GM20431 (cell line): ENCODE data around the gene ADGRE2.

ENCODE experiments used
- in situ Hi-C: fragments of 300-500 bp; cut with MseI, MboI; formaldehyde crosslinking; loops from one replicate; pipeline ENCODE4 v1.15.0; 2020; ENCODE audit warnings: low sequenced_read_pairs; ENCODE audit not compliant: unreplicated experiment

ADGRE2 gene

GRCh38 chr19:14758816-14759215 is 19.5 kb downstream of the ADGRE2 start:
- in situ Hi-C loops, result no loop called here

DNA sequence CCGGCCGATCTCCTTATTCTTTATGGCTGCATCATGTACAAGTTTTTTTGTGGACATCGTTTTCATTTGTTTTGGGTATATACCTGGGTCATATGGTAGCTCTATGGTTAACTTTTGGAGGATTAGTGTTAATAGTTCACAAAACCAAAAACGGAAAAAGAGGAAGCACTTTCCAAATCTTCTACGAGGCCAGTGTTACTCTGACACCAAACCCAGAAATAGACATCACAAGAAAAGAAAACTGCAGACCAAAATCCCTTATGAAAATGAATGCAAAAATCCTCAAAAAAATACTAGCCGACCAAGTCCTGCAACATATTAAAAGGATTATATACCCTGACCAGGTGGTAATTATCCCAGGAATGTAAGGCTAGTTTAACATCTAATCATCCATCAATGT is 29.8 kb downstream of the ADGRE2 start:
- in situ Hi-C loops, result no loop called here

DNA sequence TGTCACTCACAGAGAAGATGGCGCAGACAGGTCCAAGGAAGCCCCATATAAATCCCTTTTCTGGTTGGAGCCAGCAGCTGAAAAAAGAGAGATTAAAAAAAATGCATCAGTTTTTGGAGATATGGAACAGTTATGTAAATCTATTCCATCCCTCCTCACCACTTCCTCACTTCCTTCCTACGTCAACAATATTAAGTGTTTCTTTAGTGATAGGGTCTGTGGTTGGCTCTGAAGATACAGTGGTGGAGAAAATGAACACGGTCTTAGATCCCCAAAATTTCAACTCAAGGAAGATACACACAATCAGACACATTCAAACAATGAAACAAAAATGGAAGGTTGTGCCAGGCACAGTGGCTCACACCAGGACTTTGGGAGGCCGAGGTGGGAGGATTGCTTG is 31.5 kb downstream of the ADGRE2 start:
- in situ Hi-C loops, result no loop called here

DNA sequence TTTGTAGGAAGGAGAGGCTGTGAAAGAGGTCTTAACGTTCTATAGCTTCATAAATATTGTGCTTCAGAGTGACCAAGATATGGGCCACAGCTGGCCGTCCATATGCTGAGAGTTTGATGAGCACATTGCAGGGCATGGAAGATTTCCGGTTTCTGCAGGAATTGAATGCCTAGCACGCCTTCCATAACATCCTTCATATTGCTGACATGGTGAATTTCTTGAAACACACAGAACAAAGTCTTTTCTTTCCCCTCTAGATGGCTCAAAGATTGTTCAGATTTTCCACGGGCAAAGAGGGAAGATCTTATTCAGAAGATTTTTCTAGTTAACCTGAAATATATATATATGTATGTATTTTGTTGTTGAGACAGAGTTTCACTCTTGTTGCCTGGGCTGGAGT is 42.4 kb downstream of the ADGRE2 start:
- in situ Hi-C loops, result no loop called here

GRCh38 chr19:14733574-14733973 is 44.8 kb downstream of the ADGRE2 start:
- in situ Hi-C loops, result no loop called here

GRCh38 chr19:14732510-14732909 is 45.9 kb downstream of the ADGRE2 start:
- in situ Hi-C loops, result no loop called here

- in situ Hi-C loops, result no loop called here
These were observed 47.2 kb downstream of the ADGRE2 start for GRCh38 chr19:14731200-14731599.

GRCh38 chr19:14728595-14728994 is 49.8 kb downstream of the ADGRE2 start:
- in situ Hi-C loops, result no loop called here

DNA sequence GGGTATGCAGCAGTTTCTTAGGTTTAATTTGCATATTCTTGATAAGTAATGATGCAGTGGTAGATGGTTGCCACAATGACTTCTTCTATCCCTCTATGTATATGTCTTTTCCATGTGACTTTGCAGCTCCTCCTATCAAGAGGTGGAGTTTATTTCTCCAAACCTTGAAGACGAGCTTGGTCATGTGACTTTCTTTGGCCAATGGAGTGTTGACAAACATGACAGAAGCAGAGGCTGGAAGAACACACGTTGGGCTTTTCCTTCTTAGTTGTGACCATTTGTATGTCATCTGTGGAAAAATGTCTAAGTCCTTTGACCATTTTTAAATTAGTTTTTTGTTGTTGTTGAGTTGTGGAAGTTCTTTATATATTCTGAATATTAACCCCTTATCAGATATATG is 56.2 kb downstream of the ADGRE2 start:
- in situ Hi-C loops, result no loop called here

DNA sequence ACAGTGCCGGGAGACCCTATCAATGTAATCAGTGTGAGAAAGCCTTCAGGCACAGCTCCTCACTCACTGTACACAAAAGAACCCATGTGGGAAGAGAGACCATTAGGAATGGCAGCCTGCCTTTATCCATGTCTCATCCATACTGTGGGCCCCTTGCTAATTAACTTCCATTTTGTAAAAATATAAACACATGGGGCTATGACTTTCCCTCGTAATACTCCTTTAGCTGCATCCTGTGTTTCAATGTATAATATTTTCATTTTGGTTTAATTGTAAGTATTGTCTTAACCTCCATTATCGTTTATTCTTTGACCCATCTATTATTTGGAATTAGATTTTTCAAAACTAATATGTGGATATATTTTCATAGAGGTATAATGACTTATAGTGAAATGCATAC is 59.2 kb downstream of the ADGRE2 start:
- in situ Hi-C loops, result no loop called here

GRCh38 chr19:14718522-14719116 is 59.7 kb downstream of the ADGRE2 start:
- in situ Hi-C loops, result no loop called here

- in situ Hi-C loops, result no loop called here
These were observed 62.5 kb downstream of the ADGRE2 start for GRCh38 chr19:14715841-14716240.

DNA sequence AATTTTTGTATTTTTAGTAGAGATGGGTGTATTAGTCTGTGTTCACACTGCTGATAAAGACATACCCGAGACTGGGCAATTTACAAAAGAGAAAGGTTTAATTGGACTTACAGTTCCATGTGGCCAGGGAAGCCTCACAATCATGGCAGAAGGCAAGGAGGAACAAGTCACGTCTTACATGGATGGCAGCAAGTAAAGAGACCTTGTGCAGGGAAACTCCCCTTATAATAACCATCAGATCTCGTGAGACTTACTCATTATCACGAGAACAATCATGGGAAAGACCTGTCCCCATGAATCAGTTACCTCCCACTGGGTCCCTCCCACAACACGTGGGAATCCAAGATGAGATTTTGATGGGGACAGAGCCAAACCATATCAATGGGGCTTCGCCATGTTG is 73.9 kb downstream of the ADGRE2 start:
- in situ Hi-C loops, result no loop called here

DNA sequence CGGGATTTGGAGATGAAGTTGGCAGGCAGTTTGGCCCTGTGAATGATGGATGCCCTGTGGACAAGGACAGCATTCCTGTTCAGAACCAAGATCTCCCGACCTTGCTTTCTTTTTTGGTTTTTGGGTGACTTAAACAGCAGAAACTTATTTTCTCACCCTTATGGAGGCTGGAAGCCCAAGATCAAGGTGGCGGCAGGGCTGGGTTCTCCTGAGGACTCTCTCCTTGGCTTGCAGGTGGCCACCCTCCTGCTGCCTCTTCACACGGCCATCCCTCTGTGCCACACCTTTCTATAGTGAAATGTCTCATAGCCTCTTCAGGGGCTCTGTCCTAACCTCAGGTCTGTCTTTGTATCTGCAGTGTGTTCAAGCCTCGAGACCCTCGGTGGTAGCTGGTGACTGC is 74.5 kb downstream of the ADGRE2 start:
- in situ Hi-C loops, result no loop called here

GRCh38 chr19:14700711-14701375 is 77.5 kb downstream of the ADGRE2 start:
- in situ Hi-C loops, result no loop called here

GRCh38 chr19:14699641-14700040 is 78.7 kb downstream of the ADGRE2 start:
- in situ Hi-C loops, result no loop called here

GRCh38 chr19:14695471-14695870 is 82.9 kb downstream of the ADGRE2 start:
- in situ Hi-C loops, result no loop called here

- in situ Hi-C loops, result no loop called here
These were observed 83.6 kb downstream of the ADGRE2 start for GRCh38 chr19:14694641-14695266.

GRCh38 chr19:14689598-14690503 is 88.5 kb downstream of the ADGRE2 start, which contains the start of gene ZNF333:
Gene ZNF333 (plus strand): TSS chr19:14690048. CDS start chr19:14693492, 3,444 bp downstream.
- in situ Hi-C loops, result loop anchor here (10.0 kb wide), 1 partner anchor 115 kb away; the partner anchor contains the start of gene NDUFB7

GRCh38 chr19:14686411-14686810 is 91.9 kb downstream of the ADGRE2 start:
- in situ Hi-C loops, result loop anchor here (10.0 kb wide), 1 partner anchor 112 kb away; the partner anchor contains the start of gene NDUFB7
